Measurements from ENCODE around the gene ZNF606. TPM values are rescaled to one million over a fixed set of nuclear protein-coding genes. Genes with fewer than 3 reads are reported as not detected.

The ZNF606 gene
- total and polyA plus RNA-seq, 10 of the 15 experiments (the other 5 are each of a cell fraction or from before 2014, with no cell fraction given), result 2.2 to 10.6 (median 7.6) TPM

GRCh38 chr19:57947419-57948134, 55.0 kb downstream of the ZNF606 start, which contains the start of gene ZNF256 (continued):
- no peak; the same call in 1 of the 2 replicates for TF ChIP-seq RELB (IDR thresholded peaks at IDR 0.05; ENCODE audit: low read depth)
- TF ChIP-seq RCOR1 (conservative IDR thresholded peaks at IDR 0.05; ENCODE audit: low read depth, low read length), result 0 out of 2 replicates have a peak, but pooled peaks have one; percentile 29

GRCh38 chr19:57947088-57947418, 55.6 kb downstream of the ZNF606 start:
- H2AFZ ChIP-seq (ENCODE audit: control insufficient read depth, low read depth, low read length), result peak overlapping the region; percentile 85
- H3K36me3 ChIP-seq (ENCODE audit: control insufficient read depth in 2 of 2, insufficient read depth in 2 of 2, low read length in 1 of 2), result peaks cover 5 to 6% of the 10 kb centered on the region in 2 experiments; a peak in 3 of 4 replicates
- H3K79me2 ChIP-seq (ENCODE audit: control insufficient read depth, insufficient read depth, low read length), result peaks cover 10% of the 10 kb centered on the region
- intact Hi-C loops (cut with micrococcal nuclease; ENCODE audit: unreplicated experiment) (no loop called here), in situ Hi-C loops (cut with MboI) (no loop called here)
- ChIA-PET SMC1A (ENCODE audit: uncharacterized antibody, unreplicated experiment) (no interaction called here), CTCF (no interaction called here), POLR2A (no interaction called here), RAD21 (ENCODE audit: unreplicated experiment) (no interaction called here)
- H3K27ac ChIP-seq (ENCODE audit: control insufficient read depth, insufficient read depth), result peak overlapping the region; percentile 73
- H3K9me3 ChIP-seq (replicated peaks; ENCODE audit: control insufficient read depth, insufficient read depth, low read length), result peaks cover 30% of the 10 kb centered on the region
- TF ChIP-seq YY1 (IDR thresholded peaks at IDR 0.05; ENCODE audit: low read depth, low read length) (no peak), ESRRA (IDR thresholded peaks at IDR 0.05; ENCODE audit: low read length) (no peak), POLR2AphosphoS5 (IDR thresholded peaks at IDR 0.05; ENCODE audit: low read length) (no peak), SKIL (IDR thresholded peaks at IDR 0.05; ENCODE audit: low read depth, poor library complexity, severe bottlenecking) (no peak), KLF5 (IDR thresholded peaks at IDR 0.05; ENCODE audit: partially characterized antibody) (no peak), ELK1 (IDR thresholded peaks at IDR 0.05; ENCODE audit: low read depth, low read length) (no peak), POU2F2 (IDR thresholded peaks at IDR 0.05; ENCODE audit: borderline replicate concordance, low read depth, low read length) (no peak), KDM1A (IDR thresholded peaks at IDR 0.05; ENCODE audit: borderline replicate concordance) (no peak), MEF2B (IDR thresholded peaks at IDR 0.05; ENCODE audit: partially characterized antibody, poor library complexity, severe bottlenecking) (no peak), TCF7 (IDR thresholded peaks at IDR 0.05; ENCODE audit: borderline replicate concordance) (no peak), CEBPZ (IDR thresholded peaks at IDR 0.05; ENCODE audit: low read depth, low read length) (no peak)
- H4K20me1 ChIP-seq (ENCODE audit: control insufficient read depth, insufficient read depth), result no peaks in the 10 kb centered on the region
- DNase-seq (ENCODE audit: low read depth, low spot score) (no peak), ATAC-seq (peak; percentile 43), FAIRE-seq (no peak)
- WGBS (ENCODE audit: insufficient coverage, insufficient replicate concordance, low lambda C conversion rate, missing lambda C conversion rate), result 17% methylated on average over 17 of the region's 18 CpGs
- H3K4me1 ChIP-seq (ENCODE audit: control insufficient read depth, insufficient read depth, low read length), result no peaks in the 10 kb centered on the region
- peak overlapping the region; percentile 84 for H3K9ac ChIP-seq (ENCODE audit: control insufficient read depth, insufficient read depth, low read length)
- H3K4me2 ChIP-seq (ENCODE audit: control insufficient read depth, insufficient read depth), result peak overlapping the region; percentile 76
- peak overlapping the region; percentile 84 for H3K4me3 ChIP-seq
- no peaks in the 10 kb centered on the region for H3K27me3 ChIP-seq (replicated peaks in 1 of 2; ENCODE audit: control insufficient read depth in 2 of 2, insufficient read depth in 2 of 2, low read length in 1 of 2)
- BruUV-seq (replicated peaks), result no TSS peak

Measured in GM12878 (cell line).